DND-41 (cell line): ENCODE data around the gene FGR.

Experiments
- CTCF ChIP-seq: IDR thresholded peaks from 2 replicates; pipeline ENCODE4 v1.5.1; 2012; ENCODE audit warnings: borderline replicate concordance, low read length, moderate library complexity, mild to moderate bottlenecking; ENCODE audit not compliant: poor library complexity, severe bottlenecking; ENCODE audit errors: extremely low read depth
- EZH2 ChIP-seq: IDR thresholded peaks from 3 replicates; pipeline ENCODE4 v1.6.1; 2012; ENCODE audit warnings: borderline replicate concordance, low read depth, mild to moderate bottlenecking, moderate library complexity, low read length, inconsistent platforms; ENCODE audit not compliant: severe bottlenecking

- TF ChIP-seq CTCF = no peak
- no peak for TF ChIP-seq EZH2
These were observed 11.7 kb upstream of the FGR start for GRCh38 chr1:27646676-27647075.
